Neural crest cell (in vitro differentiated cells): ENCODE measurements around the gene CTSG. TPM values are rescaled to one million over a fixed set of nuclear protein-coding genes. Genes with fewer than 3 reads are reported as not detected.
"Not testable (repeated sequence)": the region's sequence is repeated elsewhere in the genome, so short reads cannot be mapped to it uniquely, and the experiment has no call there.

Source experiments
- DNase-seq: peaks from one replicate; pipeline ENCODE4 v3.0.0; 2021; ENCODE audit warnings: low read depth, mixed read lengths, low spot score
- H3K27ac Mint-ChIP-seq: one replicate; pipeline ENCODE4 v1.8.0; 2021; ENCODE audit warnings: mild to moderate bottlenecking, mixed read lengths; ENCODE audit not compliant: unreplicated experiment
- H3K27me3 Mint-ChIP-seq: 2 replicates; pipeline ENCODE4 v1.8.0; 2021; ENCODE audit warnings: low read depth, mild to moderate bottlenecking, mixed read lengths
- H3K36me3 Mint-ChIP-seq: 2 replicates; pipeline ENCODE4 v1.8.0; 2021; ENCODE audit warnings: low read depth, mild to moderate bottlenecking, mixed read lengths
- H3K4me1 Mint-ChIP-seq: 2 replicates; pipeline ENCODE4 v1.8.0; 2021; ENCODE audit warnings: mixed read lengths
- H3K4me3 Mint-ChIP-seq: one replicate; pipeline ENCODE4 v1.8.0; 2021; ENCODE audit warnings: mild to moderate bottlenecking, mixed read lengths
- H3K9me3 Mint-ChIP-seq: 2 replicates; pipeline ENCODE4 v1.8.0; 2021; ENCODE audit warnings: mixed read lengths
- total RNA-seq: library from RNA; stranded (reverse); gene quantifications from 2 replicates; pipeline ENCODE4 v1.2.1, GENCODE V29; 2021
- TF ChIP-seq, protein P1 (sequence below): fragments of 200-600 bp; sonication (generic); conservative IDR thresholded peaks from 2 replicates; pipeline ENCODE4 v1.5.0; 2021; ENCODE audit warnings: antibody characterized with exemption, mild to moderate bottlenecking

Gene CTSG
- total RNA-seq, 1 donor from 2014 or later: not detected

GRCh38 chr14:24535737-24536136 is 40.3 kb downstream of the CTSG start:
- Mint-ChIP-seq H3K4me1 (no peaks in the 10 kb centered on the region), H3K36me3 (no peaks in the 10 kb centered on the region), H3K27me3 (peaks cover 45% of the 10 kb centered on the region), H3K4me3 (no peak overlapping the region), H3K9me3 (peaks cover 9% of the 10 kb centered on the region), H3K27ac (no peak overlapping the region)
- DNase-seq: no peak
- TF ChIP-seq, protein P1, sequence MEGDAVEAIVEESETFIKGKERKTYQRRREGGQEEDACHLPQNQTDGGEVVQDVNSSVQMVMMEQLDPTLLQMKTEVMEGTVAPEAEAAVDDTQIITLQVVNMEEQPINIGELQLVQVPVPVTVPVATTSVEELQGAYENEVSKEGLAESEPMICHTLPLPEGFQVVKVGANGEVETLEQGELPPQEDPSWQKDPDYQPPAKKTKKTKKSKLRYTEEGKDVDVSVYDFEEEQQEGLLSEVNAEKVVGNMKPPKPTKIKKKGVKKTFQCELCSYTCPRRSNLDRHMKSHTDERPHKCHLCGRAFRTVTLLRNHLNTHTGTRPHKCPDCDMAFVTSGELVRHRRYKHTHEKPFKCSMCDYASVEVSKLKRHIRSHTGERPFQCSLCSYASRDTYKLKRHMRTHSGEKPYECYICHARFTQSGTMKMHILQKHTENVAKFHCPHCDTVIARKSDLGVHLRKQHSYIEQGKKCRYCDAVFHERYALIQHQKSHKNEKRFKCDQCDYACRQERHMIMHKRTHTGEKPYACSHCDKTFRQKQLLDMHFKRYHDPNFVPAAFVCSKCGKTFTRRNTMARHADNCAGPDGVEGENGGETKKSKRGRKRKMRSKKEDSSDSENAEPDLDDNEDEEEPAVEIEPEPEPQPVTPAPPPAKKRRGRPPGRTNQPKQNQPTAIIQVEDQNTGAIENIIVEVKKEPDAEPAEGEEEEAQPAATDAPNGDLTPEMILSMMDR: no peak

- Mint-ChIP-seq H3K27me3 (peaks cover 34% of the 10 kb centered on the region), H3K4me3 (no peak overlapping the region), H3K27ac (no peak overlapping the region), H3K4me1 (no peaks in the 10 kb centered on the region), H3K9me3 (peaks cover 9% of the 10 kb centered on the region), H3K36me3 (no peaks in the 10 kb centered on the region)
- TF ChIP-seq, protein P1: no peak
- no peak for DNase-seq
Measured at GRCh38 chr14:24534286-24534685, 41.8 kb downstream of the CTSG start.

- H3K9me3 Mint-ChIP-seq, H3K27ac Mint-ChIP-seq, DNase-seq, H3K36me3 Mint-ChIP-seq, H3K4me1 Mint-ChIP-seq, H3K4me3 Mint-ChIP-seq: not testable (repeated sequence)
- peaks cover 35% of the 10 kb centered on the region for H3K27me3 Mint-ChIP-seq
Measured at GRCh38 chr14:24525877-24526620, 50.0 kb downstream of the CTSG start.

Other genes starting within 250 kb of the CTSG start
- gene ADCY4, start 241.2 kb downstream of the CTSG start, total RNA-seq: 0.49 TPM in 1 of 2 replicates, not detected in the other
- gene RIPK3, start 236.3 kb downstream of the CTSG start, total RNA-seq: not detected in 2 replicates
- 44.3 and 47.8 TPM in 2 replicates for gene NFATC4, start 208.1 kb downstream of the CTSG start, total RNA-seq
- gene NYNRIN, start 177.2 kb downstream of the CTSG start, total RNA-seq: 10.3 and 10.4 TPM in 2 replicates
- 0.86 and 1.0 TPM in 2 replicates for gene CBLN3, start 146.6 kb downstream of the CTSG start, total RNA-seq
- 49.3 and 52.3 TPM in 2 replicates for gene KHNYN, start 146.3 kb downstream of the CTSG start, total RNA-seq
- 64.6 and 76.7 TPM in 2 replicates for gene SDR39U1, start 133.5 kb downstream of the CTSG start, total RNA-seq
- gene CMA1, start 68.0 kb downstream of the CTSG start, total RNA-seq: not detected in 2 replicates
- gene GZMH, start 33.4 kb upstream of the CTSG start, total RNA-seq: not detected in 2 replicates
- gene GZMB, start 57.9 kb upstream of the CTSG start, total RNA-seq: not detected in 2 replicates